Natural killer cell (primary cell): Measurements from ENCODE around the gene SESN1. TPM values are rescaled to one million over a fixed set of nuclear protein-coding genes. Genes with fewer than 3 reads are reported as not detected.
A peak's percentile ranks its signal among the peaks of the same experiment; 100 is the strongest.
"Not testable (repeated sequence)": the region's sequence is repeated elsewhere in the genome, so short reads cannot be mapped to it uniquely, and the experiment has no call there.

ENCODE experiments used
- ATAC-seq, 3 donors: fragments of 150-1000 bp in 2 of 3; fragments of 200-7000 bp in 1 of 3; cut with Tn5 transposase; 1 replicate in 1 of 3; 2 replicates in 2 of 3; pipeline ENCODE4 v1.10.0; 2021; ENCODE audit warnings: mild to moderate bottlenecking in 2 of 3, moderate library complexity in 2 of 3
- DNase-seq, 2 donors: peaks; one replicate each; pipeline versions ENCODE4 v3.0.0 to v3.0.0-alpha.2; 2013 to 2021; ENCODE audit warnings: mixed read lengths in 1 of 2
- H3K27ac ChIP-seq: one replicate; pipeline ENCODE4 v1.5.1; 2013; ENCODE audit warnings: mild to moderate bottlenecking, low read length
- H3K27me3 ChIP-seq: one replicate; pipeline ENCODE4 v1.6.1; 2013; ENCODE audit warnings: low read length; ENCODE audit not compliant: control insufficient read depth, insufficient read depth
- H3K36me3 ChIP-seq: one replicate; pipeline ENCODE4 v1.6.1; 2013; ENCODE audit warnings: low read length; ENCODE audit not compliant: control insufficient read depth, insufficient read depth
- H3K4me1 ChIP-seq: one replicate; pipeline ENCODE4 v1.6.1; 2013; ENCODE audit warnings: low read length; ENCODE audit not compliant: control insufficient read depth, insufficient read depth
- H3K4me3 ChIP-seq: one replicate; pipeline ENCODE4 v1.5.1; 2013; ENCODE audit warnings: low read length
- H3K9me3 ChIP-seq: one replicate; pipeline ENCODE4 v1.6.1; 2013; ENCODE audit warnings: low read length; ENCODE audit not compliant: control insufficient read depth, insufficient read depth
- H3K27ac Mint-ChIP-seq, 2 donors: one replicate each; pipeline ENCODE4 v1.8.0; 2022; ENCODE audit warnings: mild to moderate bottlenecking in 2 of 2, mixed read lengths in 2 of 2, moderate library complexity in 1 of 2
- H3K27me3 Mint-ChIP-seq, 2 donors: one replicate each; pipeline ENCODE4 v1.8.0; 2022; ENCODE audit warnings: low read depth in 2 of 2, mixed read lengths in 2 of 2
- H3K36me3 Mint-ChIP-seq: one replicate; pipeline ENCODE4 v1.8.0; 2022; ENCODE audit warnings: mixed read lengths
- H3K4me1 Mint-ChIP-seq, 2 donors: one replicate each; pipeline ENCODE4 v1.8.0; 2022; ENCODE audit warnings: mixed read lengths in 2 of 2
- H3K4me3 Mint-ChIP-seq: one replicate; pipeline ENCODE4 v1.8.0; 2022; ENCODE audit warnings: mild to moderate bottlenecking, moderate library complexity, mixed read lengths
- H3K9me3 Mint-ChIP-seq, 2 donors: one replicate each; pipeline ENCODE4 v1.8.0; 2022; ENCODE audit warnings: mixed read lengths in 2 of 2
- CTCF ChIP-seq: fragments of 200-600 bp; IDR thresholded peaks from one replicate; pipeline ENCODE4 v1.8.0; 2022; ENCODE audit warnings: antibody characterized with exemption
- WGBS: methylation state at CpG from one replicate; pipeline ENCODE4 v1.1.7; 2013; ENCODE audit warnings: missing lambda C conversion rate; ENCODE audit not compliant: insufficient coverage; 5-methylcytosine and 5-hydroxymethylcytosine counted together
- intact Hi-C: fragments of 100-400 bp; cut with micrococcal nuclease; formaldehyde crosslinking; loops from one replicate; pipeline ENCODE4 v1.14.2; 2022
- total RNA-seq, 4 donors: library from RNA; stranded (reverse); fragments of 120-200 nt in 1 of 4; gene quantifications; one replicate each; pipeline versions ENCODE4 v1.2.3 to v1.2.4, GENCODE V29; 2013 to 2022

SESN1 gene
- total RNA-seq, result 100 to 1,000 TPM in 1 of 3 donors, 10 to 100 TPM in 2; 52.9 to 106 (median 68.9) TPM
- total RNA-seq (2013), result 111 TPM

- H3K4me1 Mint-ChIP-seq, result peaks cover 47 to 59% of the 10 kb centered on the region in 2 donors
- H3K36me3 Mint-ChIP-seq, result no peaks in the 10 kb centered on the region
- Histone ChIP-seq H3K4me3 (peak within 1 kb of the TSS; percentile 64), H3K27me3 (no peaks in the 10 kb centered on the region), H3K36me3 (no peaks in the 10 kb centered on the region), H3K9me3 (no peaks in the 10 kb centered on the region), H3K27ac (peak within 1 kb of the TSS; percentile 98), H3K4me1 (peaks cover 8% of the 10 kb centered on the region)
- under 1% methylated on average over 62 of the region's 62 CpGs for WGBS
- H3K9me3 Mint-ChIP-seq, result no peaks in the 10 kb centered on the region
- intact Hi-C loops, result loop anchor here (1.0 to 10.0 kb wide), 8 partner anchors 36 to 1270 kb away; partner anchors contain the start of genes ARMC2, CD164, PPIL6 and SCML4
- TF ChIP-seq CTCF, result no peak
- DNase-seq, result peak; percentile 84 to 92
- H3K27me3 Mint-ChIP-seq, result no peaks in the 10 kb centered on the region
- peak; percentile 69 to 85 (median 70) for ATAC-seq
- H3K4me3 Mint-ChIP-seq, result peak within 1 kb of the TSS; percentile 94
- H3K27ac Mint-ChIP-seq, result peak within 1 kb of the TSS; percentile 98 to 99
Measured at GRCh38 chr6:109094416-109095035, at the start of gene SESN1. SESN1 (minus strand) TSS chr6:109094846; CDS start chr6:109094073, 773 bp downstream.

- intact Hi-C loops, result no loop called here
- DNase-seq (no peak), ATAC-seq (no peak)
- H3K9me3 ChIP-seq, result no peaks in the 10 kb centered on the region
- Mint-ChIP-seq H3K4me3 (no peak overlapping the region), H3K9me3 (no peaks in the 10 kb centered on the region), H3K27ac (no peak overlapping the region), H3K4me1 (no peaks in the 10 kb centered on the region), H3K27me3 (no peaks in the 10 kb centered on the region), H3K36me3 (no peaks in the 10 kb centered on the region)
- no peak for TF ChIP-seq CTCF
- no peak overlapping the region for H3K4me3 ChIP-seq
- H3K27ac ChIP-seq, result no peak overlapping the region
- H3K27me3 ChIP-seq, result no peaks in the 10 kb centered on the region
- no peaks in the 10 kb centered on the region for H3K36me3 ChIP-seq
- no peaks in the 10 kb centered on the region for H3K4me1 ChIP-seq
Measured at GRCh38 chr6:109143191-109143590, 48.5 kb upstream of the SESN1 start.

GRCh38 chr6:109142067-109142466 is 47.4 kb upstream of the SESN1 start:
- intact Hi-C loops, H3K4me3 Mint-ChIP-seq, H3K9me3 ChIP-seq, H3K4me1 ChIP-seq, H3K36me3 Mint-ChIP-seq, H3K27me3 ChIP-seq, ATAC-seq, H3K4me3 ChIP-seq, DNase-seq, H3K27ac Mint-ChIP-seq, H3K9me3 Mint-ChIP-seq, H3K36me3 ChIP-seq, H3K27ac ChIP-seq, H3K4me1 Mint-ChIP-seq, H3K27me3 Mint-ChIP-seq: not testable (repeated sequence)

GRCh38 chr6:109139109-109139508 is 44.5 kb upstream of the SESN1 start:
- Histone ChIP-seq H3K27me3 (no peaks in the 10 kb centered on the region), H3K9me3 (no peaks in the 10 kb centered on the region), H3K27ac (no peak overlapping the region), H3K4me3 (no peak overlapping the region), H3K4me1 (no peaks in the 10 kb centered on the region), H3K36me3 (no peaks in the 10 kb centered on the region)
- DNase-seq (no peak), ATAC-seq (no peak)
- Mint-ChIP-seq H3K36me3 (no peaks in the 10 kb centered on the region), H3K9me3 (no peaks in the 10 kb centered on the region), H3K27me3 (no peaks in the 10 kb centered on the region), H3K27ac (no peak overlapping the region), H3K4me1 (no peaks in the 10 kb centered on the region), H3K4me3 (no peak overlapping the region)
- no peak for TF ChIP-seq CTCF
- intact Hi-C loops, result no loop called here
- 93% methylated on average over 6 of the region's 6 CpGs for WGBS

GRCh38 chr6:109136530-109136929 is 41.9 kb upstream of the SESN1 start:
- H3K36me3 Mint-ChIP-seq, ATAC-seq, DNase-seq, H3K4me3 Mint-ChIP-seq, intact Hi-C loops, H3K27me3 ChIP-seq, H3K36me3 ChIP-seq, H3K27ac Mint-ChIP-seq, H3K4me3 ChIP-seq, H3K4me1 ChIP-seq, H3K27me3 Mint-ChIP-seq, H3K9me3 ChIP-seq, H3K27ac ChIP-seq, H3K9me3 Mint-ChIP-seq, H3K4me1 Mint-ChIP-seq: not testable (repeated sequence)
- WGBS, result 100% methylated on average over 4 of the region's 6 CpGs

- intact Hi-C loops, H3K4me1 ChIP-seq, H3K36me3 ChIP-seq, H3K27ac Mint-ChIP-seq, DNase-seq, H3K36me3 Mint-ChIP-seq, H3K4me1 Mint-ChIP-seq, H3K9me3 Mint-ChIP-seq, H3K4me3 Mint-ChIP-seq, H3K4me3 ChIP-seq, ATAC-seq, H3K27ac ChIP-seq, H3K9me3 ChIP-seq, H3K27me3 Mint-ChIP-seq, H3K27me3 ChIP-seq: not testable (repeated sequence)
- WGBS, result 100% methylated on average over 3 of the region's 6 CpGs
Measured at GRCh38 chr6:109136039-109136438, 41.4 kb upstream of the SESN1 start.
